ENCODE measurements around the gene STAC.

DNA sequence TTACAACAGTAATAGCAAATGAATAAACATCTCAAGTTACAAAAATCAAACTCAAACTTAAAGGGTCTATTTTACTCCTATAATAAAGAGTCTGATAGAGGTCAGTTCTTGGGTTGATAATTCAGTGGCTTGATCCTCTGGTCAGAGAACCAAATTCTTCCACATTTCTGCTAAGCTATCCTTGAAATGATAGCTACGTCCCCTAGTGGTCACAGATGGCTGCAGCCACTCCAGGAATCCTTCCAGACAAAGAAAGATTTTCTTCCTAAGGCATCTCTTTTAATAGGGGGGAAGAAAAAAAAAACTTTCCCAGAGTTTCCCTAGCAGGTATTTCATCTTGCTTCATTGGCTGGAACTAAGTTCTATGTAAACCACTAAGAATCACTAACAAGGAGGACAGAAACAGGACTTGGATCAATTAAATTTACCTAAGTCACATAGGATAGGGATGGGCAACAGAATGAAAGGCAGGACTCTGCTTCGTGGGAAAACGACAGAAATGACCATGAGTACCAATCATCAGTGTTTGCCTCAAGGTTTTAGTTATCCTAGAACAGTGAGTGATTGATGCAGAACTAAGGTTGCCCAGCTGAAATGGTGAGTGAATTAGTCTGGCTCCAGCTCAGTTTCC is 160.7 kb downstream of the STAC start:
- TF ChIP-seq POLR2AphosphoS5 (IDR thresholded peaks at IDR 0.05; ENCODE audit: low read depth, low read length) = no peak
- TF ChIP-seq TAF1 (IDR thresholded peaks at IDR 0.05; ENCODE audit: borderline replicate concordance, insufficient read depth, low read length) = no peak
- TF ChIP-seq, protein P1, sequence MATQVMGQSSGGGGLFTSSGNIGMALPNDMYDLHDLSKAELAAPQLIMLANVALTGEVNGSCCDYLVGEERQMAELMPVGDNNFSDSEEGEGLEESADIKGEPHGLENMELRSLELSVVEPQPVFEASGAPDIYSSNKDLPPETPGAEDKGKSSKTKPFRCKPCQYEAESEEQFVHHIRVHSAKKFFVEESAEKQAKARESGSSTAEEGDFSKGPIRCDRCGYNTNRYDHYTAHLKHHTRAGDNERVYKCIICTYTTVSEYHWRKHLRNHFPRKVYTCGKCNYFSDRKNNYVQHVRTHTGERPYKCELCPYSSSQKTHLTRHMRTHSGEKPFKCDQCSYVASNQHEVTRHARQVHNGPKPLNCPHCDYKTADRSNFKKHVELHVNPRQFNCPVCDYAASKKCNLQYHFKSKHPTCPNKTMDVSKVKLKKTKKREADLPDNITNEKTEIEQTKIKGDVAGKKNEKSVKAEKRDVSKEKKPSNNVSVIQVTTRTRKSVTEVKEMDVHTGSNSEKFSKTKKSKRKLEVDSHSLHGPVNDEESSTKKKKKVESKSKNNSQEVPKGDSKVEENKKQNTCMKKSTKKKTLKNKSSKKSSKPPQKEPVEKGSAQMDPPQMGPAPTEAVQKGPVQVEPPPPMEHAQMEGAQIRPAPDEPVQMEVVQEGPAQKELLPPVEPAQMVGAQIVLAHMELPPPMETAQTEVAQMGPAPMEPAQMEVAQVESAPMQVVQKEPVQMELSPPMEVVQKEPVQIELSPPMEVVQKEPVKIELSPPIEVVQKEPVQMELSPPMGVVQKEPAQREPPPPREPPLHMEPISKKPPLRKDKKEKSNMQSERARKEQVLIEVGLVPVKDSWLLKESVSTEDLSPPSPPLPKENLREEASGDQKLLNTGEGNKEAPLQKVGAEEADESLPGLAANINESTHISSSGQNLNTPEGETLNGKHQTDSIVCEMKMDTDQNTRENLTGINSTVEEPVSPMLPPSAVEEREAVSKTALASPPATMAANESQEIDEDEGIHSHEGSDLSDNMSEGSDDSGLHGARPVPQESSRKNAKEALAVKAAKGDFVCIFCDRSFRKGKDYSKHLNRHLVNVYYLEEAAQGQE (IDR thresholded peaks at IDR 0.05; ENCODE audit: insufficient read depth in 1 of 2, low read depth in 2 of 2, low read length in 2 of 2) = no peak
- no peak for TF ChIP-seq SIN3A (IDR thresholded peaks at IDR 0.05; ENCODE audit: borderline replicate concordance, insufficient read depth, low read length)
- TF ChIP-seq FOXP2 (optimal IDR thresholded peaks at IDR 0.05; ENCODE audit: borderline replicate concordance, extremely low read depth, extremely low read length, insufficient read depth) = no peak
